Right lobe of liver (tissue), 4 donors: ENCODE data around the gene SMPX.

Experiments
- POLR2A ChIP-seq: fragments of 450-650 bp; IDR thresholded peaks from one replicate; pipeline ENCODE4 v1.6.1; 2017; ENCODE audit warnings: antibody characterized with exemption, mild to moderate bottlenecking
- TF ChIP-seq, protein P1 (sequence below), 4 donors: fragments of 200-600 bp in 3 of 4; fragments of 450-650 bp in 1 of 4; IDR thresholded peaks; one replicate each; pipeline versions ENCODE4 v1.5.1 to v1.8.0; 2016 to 2022; ENCODE audit warnings: antibody characterized with exemption in 4 of 4, mild to moderate bottlenecking in 2 of 4
- donor health status: DM: no; HTN: no; CAD: no.
- donor health status: DM: no; HTN: no; CAD: no.
- donor health status: DM: no; HTN: yes; CAD: no.

DNA sequence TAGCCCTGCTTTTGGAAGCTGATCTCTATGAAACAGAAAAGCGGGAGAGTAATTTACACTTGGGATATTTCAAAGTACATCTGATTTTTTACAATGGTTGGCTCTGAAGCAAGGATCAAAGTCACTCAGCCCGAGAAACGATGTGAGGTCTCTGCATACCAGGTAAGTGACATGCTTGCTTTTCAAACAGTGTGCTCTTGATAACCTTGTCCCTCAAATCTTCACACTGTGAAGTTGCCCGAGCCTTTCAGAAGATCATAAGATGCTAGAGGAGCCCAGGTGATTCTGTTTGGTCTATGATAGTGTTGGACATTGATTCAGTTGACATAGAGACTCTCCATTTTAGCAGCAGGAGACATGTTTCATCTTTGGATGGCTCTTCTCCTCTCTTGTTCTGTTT lies 52.7 kb downstream of the SMPX start:
- TF ChIP-seq, protein P1, sequence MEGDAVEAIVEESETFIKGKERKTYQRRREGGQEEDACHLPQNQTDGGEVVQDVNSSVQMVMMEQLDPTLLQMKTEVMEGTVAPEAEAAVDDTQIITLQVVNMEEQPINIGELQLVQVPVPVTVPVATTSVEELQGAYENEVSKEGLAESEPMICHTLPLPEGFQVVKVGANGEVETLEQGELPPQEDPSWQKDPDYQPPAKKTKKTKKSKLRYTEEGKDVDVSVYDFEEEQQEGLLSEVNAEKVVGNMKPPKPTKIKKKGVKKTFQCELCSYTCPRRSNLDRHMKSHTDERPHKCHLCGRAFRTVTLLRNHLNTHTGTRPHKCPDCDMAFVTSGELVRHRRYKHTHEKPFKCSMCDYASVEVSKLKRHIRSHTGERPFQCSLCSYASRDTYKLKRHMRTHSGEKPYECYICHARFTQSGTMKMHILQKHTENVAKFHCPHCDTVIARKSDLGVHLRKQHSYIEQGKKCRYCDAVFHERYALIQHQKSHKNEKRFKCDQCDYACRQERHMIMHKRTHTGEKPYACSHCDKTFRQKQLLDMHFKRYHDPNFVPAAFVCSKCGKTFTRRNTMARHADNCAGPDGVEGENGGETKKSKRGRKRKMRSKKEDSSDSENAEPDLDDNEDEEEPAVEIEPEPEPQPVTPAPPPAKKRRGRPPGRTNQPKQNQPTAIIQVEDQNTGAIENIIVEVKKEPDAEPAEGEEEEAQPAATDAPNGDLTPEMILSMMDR (IDR thresholded peaks at IDR 0.05), result no peak
- no peak for TF ChIP-seq POLR2A
